DMS153 treated with DMSO at 0.1 percent for 48 hours (cell line): ENCODE results near the gene SHLD1.
"Not testable (repeated sequence)": the region's sequence is repeated elsewhere in the genome, so short reads cannot be mapped to it uniquely, and the experiment has no call there.

Source experiments
- DNase-seq: peaks from one replicate; lab custom pipeline; 2025; ENCODE audit not compliant: unreplicated experiment; lab: John Stamatoyannopoulos, UW

The SHLD1 gene

GRCh38 chr20:5749952-5750779 is at the start of gene SHLD1:
TSS of gene SHLD1 (plus strand) at chr20:5750401. CDS start at chr20:5772866, 22,465 bp downstream.
- peak; percentile 76 for DNase-seq

GRCh38 chr20:5702339-5702738 is 47.9 kb upstream of the SHLD1 start:
- not testable (repeated sequence) for DNase-seq

- DNase-seq: no peak
Measured at GRCh38 chr20:5703681-5704101, 46.5 kb upstream of the SHLD1 start.

- DNase-seq: no peak
Measured at GRCh38 chr20:5705827-5706226, 44.4 kb upstream of the SHLD1 start.

- no peak for DNase-seq
Measured at GRCh38 chr20:5706797-5707196, 43.4 kb upstream of the SHLD1 start.

- DNase-seq: no peak
Measured at GRCh38 chr20:5710551-5710950, 39.6 kb upstream of the SHLD1 start.

GRCh38 chr20:5714261-5715041 is 35.8 kb upstream of the SHLD1 start:
- no peak for DNase-seq

GRCh38 chr20:5715071-5715841 is 34.9 kb upstream of the SHLD1 start:
- DNase-seq: no peak

- no peak for DNase-seq
Measured at GRCh38 chr20:5716953-5717352, 33.2 kb upstream of the SHLD1 start.

GRCh38 chr20:5718896-5719595 is 31.2 kb upstream of the SHLD1 start:
- DNase-seq: no peak

GRCh38 chr20:5719861-5720403 is 30.3 kb upstream of the SHLD1 start:
- no peak for DNase-seq

- no peak for DNase-seq
Measured at GRCh38 chr20:5720696-5721095, 29.5 kb upstream of the SHLD1 start.

GRCh38 chr20:5721356-5721755 is 28.8 kb upstream of the SHLD1 start:
- DNase-seq: not testable (repeated sequence)

GRCh38 chr20:5722927-5723326 is 27.3 kb upstream of the SHLD1 start:
- DNase-seq: no peak

GRCh38 chr20:5725183-5725463 is 25.1 kb upstream of the SHLD1 start:
- DNase-seq: not testable (repeated sequence)

- DNase-seq: no peak
Measured at GRCh38 chr20:5727018-5727515, 23.1 kb upstream of the SHLD1 start.

- DNase-seq: no peak
Measured at GRCh38 chr20:5729348-5729747, 20.9 kb upstream of the SHLD1 start.

GRCh38 chr20:5730131-5730530 is 20.1 kb upstream of the SHLD1 start:
- DNase-seq: no peak

- DNase-seq: no peak
Measured at GRCh38 chr20:5731753-5732366, 18.3 kb upstream of the SHLD1 start.

- DNase-seq: no peak
Measured at GRCh38 chr20:5734602-5735001, 15.6 kb upstream of the SHLD1 start.
